Measurements from ENCODE around the gene IFI35. TPM values are rescaled to one million over a fixed set of nuclear protein-coding genes. Genes with fewer than 3 reads are reported as not detected.

The IFI35 gene
- total and polyA plus RNA-seq, 9 of the 15 experiments (the other 6 are each of a cell fraction or from before 2014, with no cell fraction given), result 4.4 to 13.1 (median 10.2) TPM

DNA sequence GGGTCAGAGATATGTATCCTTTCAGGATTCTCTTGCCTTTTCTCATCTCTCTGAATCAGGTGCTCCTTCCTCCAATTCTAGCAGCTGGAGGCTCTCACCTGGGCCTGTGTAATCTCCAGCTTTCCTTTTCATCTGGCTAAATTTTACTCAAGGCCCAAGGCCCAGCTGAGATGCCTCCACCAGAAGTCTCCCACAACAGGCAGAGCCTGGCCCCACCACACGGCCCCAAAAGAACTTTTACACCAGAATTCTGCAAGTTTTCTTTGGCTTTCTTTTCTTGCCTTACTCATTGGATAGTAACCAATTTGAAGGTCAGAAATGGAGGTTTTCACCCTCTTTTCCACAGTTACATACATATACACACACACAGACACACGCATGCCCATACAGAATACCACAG, 33.1 kb downstream of the IFI35 start (continued):
- TF ChIP-seq, protein P1, sequence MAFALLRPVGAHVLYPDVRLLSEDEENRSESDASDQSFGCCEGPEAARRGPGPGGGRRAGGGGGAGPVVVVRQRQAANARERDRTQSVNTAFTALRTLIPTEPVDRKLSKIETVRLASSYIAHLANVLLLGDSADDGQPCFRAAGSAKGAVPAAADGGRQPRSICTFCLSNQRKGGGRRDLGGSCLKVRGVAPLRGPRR (CRISPR knock-in tag; IDR thresholded peaks at IDR 0.05), result no peak
- no peak for TF ChIP-seq ZNF253 (CRISPR knock-in tag; conservative IDR thresholded peaks at IDR 0.05)
- TF ChIP-seq CBX5 (IDR thresholded peaks at IDR 0.05; ENCODE audit: borderline replicate concordance, low read depth), result no peak
- TF ChIP-seq, protein P2, sequence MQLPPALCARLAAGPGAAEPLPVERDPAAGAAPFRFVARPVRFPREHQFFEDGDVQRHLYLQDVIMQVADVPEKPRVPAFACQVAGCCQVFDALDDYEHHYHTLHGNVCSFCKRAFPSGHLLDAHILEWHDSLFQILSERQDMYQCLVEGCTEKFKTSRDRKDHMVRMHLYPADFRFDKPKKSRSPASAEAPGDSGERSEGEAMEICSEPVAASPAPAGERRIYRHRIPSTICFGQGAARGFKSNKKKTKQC (CRISPR knock-in tag; IDR thresholded peaks at IDR 0.05), result no peak

DNA sequence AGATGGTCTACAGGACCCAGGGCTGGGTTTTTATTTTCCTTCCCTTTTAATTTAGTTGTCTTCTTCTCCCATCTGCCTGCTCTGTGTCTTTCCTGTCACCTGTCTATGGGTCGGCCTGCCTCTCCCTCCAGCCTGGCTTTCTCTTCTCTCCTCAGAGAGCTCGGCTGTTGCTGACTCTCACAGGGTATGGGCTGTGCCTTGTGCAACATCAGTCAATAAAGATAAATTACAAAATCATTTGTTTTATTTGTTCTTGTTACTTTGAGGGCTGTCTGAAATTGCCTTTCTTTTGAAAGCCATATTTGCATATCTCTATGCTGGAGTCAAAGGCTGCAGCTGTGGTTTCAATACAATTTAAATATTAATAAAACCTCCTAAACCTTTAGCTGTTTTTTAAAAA, 34.1 kb downstream of the IFI35 start:
- no peak overlapping the region for H3K27ac ChIP-seq (ENCODE audit: extremely low read depth, low read depth, low read length)
- H3K36me3 ChIP-seq (ENCODE audit: control insufficient read depth, insufficient read depth, low read length), result peaks cover 31% of the 10 kb centered on the region
- H3K4me2 ChIP-seq (ENCODE audit: insufficient read depth, low read length), result no peak overlapping the region
- DNase-seq (ENCODE audit: extremely low read depth in 1 of 4, low spot score in 3 of 4) (no peak), ATAC-seq (no peak), FAIRE-seq (no peak)
- ChIA-PET CTCF (ENCODE audit: low intra/inter-chr PET ratio) (no interaction called here), POLR2A (no interaction called here)
- BruUV-seq (replicated peaks), result no TSS peak
- H2AFZ ChIP-seq (ENCODE audit: low read depth, low read length), result no peak overlapping the region
- H3K9me3 ChIP-seq (replicated peaks; ENCODE audit: control insufficient read depth, insufficient read depth, low read depth, low read length), result no peaks in the 10 kb centered on the region
- 90% methylated on average over 2 of the region's 2 CpGs for WGBS (ENCODE audit: insufficient coverage, low coverage, missing lambda C conversion rate)
- intact Hi-C loops (cut with micrococcal nuclease) (no loop called here), in situ Hi-C loops (cut with MboI) (no loop called here)
- H3K79me2 ChIP-seq (ENCODE audit: control insufficient read depth, insufficient read depth, low read length), result no peaks in the 10 kb centered on the region
- H3K4me1 ChIP-seq (replicated peaks in 1 of 2; ENCODE audit: control insufficient read depth in 2 of 2, insufficient read depth in 2 of 2, low read length in 2 of 2), result peaks cover 0 to 5% of the 10 kb centered on the region in 2 experiments; a peak in 3 of 5 replicates
- H3K4me3 ChIP-seq, result no peak overlapping the region
- H3K9me1 ChIP-seq (ENCODE audit: control insufficient read depth, insufficient read depth, low read length), result no peaks in the 10 kb centered on the region
- H3K9ac ChIP-seq (ENCODE audit: insufficient read depth in 1 of 2, low read depth in 2 of 2, low read length in 2 of 2), result no peak overlapping the region
- no peaks in the 10 kb centered on the region for H3K27me3 ChIP-seq (ENCODE audit: control insufficient read depth in 2 of 2, insufficient read depth in 2 of 2, low read length in 2 of 2)
- H4K20me1 ChIP-seq (replicated peaks; ENCODE audit: control insufficient read depth, insufficient read depth, low read length), result no peaks in the 10 kb centered on the region
- TF ChIP-seq, protein P3, sequence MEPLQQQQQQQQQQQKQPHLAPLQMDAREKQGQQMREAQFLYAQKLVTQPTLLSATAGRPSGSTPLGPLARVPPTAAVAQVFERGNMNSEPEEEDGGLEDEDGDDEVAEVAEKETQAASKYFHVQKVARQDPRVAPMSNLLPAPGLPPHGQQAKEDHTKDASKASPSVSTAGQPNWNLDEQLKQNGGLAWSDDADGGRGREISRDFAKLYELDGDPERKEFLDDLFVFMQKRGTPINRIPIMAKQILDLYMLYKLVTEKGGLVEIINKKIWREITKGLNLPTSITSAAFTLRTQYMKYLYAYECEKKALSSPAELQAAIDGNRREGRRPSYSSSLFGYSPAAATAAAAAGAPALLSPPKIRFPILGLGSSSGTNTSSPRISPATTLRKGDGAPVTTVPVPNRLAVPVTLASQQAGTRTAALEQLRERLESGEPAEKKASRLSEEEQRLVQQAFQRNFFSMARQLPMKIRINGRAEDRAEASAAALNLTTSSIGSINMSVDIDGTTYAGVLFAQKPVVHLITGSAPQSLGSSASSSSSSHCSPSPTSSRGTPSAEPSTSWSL (CRISPR knock-in tag; IDR thresholded peaks at IDR 0.05; ENCODE audit: borderline replicate concordance), result no peak
- TF ChIP-seq ZNF282 (CRISPR knock-in tag; IDR thresholded peaks at IDR 0.05), result no peak
- TF ChIP-seq POLR2G (IDR thresholded peaks at IDR 0.05; ENCODE audit: low read depth, low read length), result no peak
- TF ChIP-seq, protein P4, sequence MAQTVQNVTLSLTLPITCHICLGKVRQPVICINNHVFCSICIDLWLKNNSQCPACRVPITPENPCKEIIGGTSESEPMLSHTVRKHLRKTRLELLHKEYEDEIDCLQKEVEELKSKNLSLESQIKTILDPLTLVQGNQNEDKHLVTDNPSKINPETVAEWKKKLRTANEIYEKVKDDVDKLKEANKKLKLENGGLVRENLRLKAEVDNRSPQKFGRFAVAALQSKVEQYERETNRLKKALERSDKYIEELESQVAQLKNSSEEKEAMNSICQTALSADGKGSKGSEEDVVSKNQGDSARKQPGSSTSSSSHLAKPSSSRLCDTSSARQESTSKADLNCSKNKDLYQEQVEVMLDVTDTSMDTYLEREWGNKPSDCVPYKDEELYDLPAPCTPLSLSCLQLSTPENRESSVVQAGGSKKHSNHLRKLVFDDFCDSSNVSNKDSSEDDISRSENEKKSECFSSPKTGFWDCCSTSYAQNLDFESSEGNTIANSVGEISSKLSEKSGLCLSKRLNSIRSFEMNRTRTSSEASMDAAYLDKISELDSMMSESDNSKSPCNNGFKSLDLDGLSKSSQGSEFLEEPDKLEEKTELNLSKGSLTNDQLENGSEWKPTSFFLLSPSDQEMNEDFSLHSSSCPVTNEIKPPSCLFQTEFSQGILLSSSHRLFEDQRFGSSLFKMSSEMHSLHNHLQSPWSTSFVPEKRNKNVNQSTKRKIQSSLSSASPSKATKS (CRISPR knock-in tag; IDR thresholded peaks at IDR 0.05), result no peak
- TF ChIP-seq, protein P5, sequence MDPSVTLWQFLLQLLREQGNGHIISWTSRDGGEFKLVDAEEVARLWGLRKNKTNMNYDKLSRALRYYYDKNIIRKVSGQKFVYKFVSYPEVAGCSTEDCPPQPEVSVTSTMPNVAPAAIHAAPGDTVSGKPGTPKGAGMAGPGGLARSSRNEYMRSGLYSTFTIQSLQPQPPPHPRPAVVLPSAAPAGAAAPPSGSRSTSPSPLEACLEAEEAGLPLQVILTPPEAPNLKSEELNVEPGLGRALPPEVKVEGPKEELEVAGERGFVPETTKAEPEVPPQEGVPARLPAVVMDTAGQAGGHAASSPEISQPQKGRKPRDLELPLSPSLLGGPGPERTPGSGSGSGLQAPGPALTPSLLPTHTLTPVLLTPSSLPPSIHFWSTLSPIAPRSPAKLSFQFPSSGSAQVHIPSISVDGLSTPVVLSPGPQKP (CRISPR knock-in tag; IDR thresholded peaks at IDR 0.05), result no peak
- no peak for TF ChIP-seq NR4A1 (CRISPR knock-in tag; IDR thresholded peaks at IDR 0.05)
- no peak for TF ChIP-seq NR4A1 (tag; IDR thresholded peaks at IDR 0.05)
- no peak for TF ChIP-seq HLTF (IDR thresholded peaks at IDR 0.05)
- TF ChIP-seq ELF1 (tag; IDR thresholded peaks at IDR 0.05), result no peak
- TF ChIP-seq CBFA2T3 (IDR thresholded peaks at IDR 0.05), result no peak
- TF ChIP-seq SMARCC2 (IDR thresholded peaks at IDR 0.05; ENCODE audit: low read depth), result no peak
- no peak for TF ChIP-seq PRPF4 (IDR thresholded peaks at IDR 0.05; ENCODE audit: insufficient read depth, low read depth, low read length, poor library complexity, severe bottlenecking)
